ENCODE data around the gene COBL.

COBL gene

GRCh38 chr7:51316666-51317581 lies at the start of gene COBL:
COBL (minus strand) TSS chr7:51316809; CDS start chr7:51316633, 176 bp downstream.
- DNase-seq, result no peak

GRCh38 chr7:51366172-51366728 lies 49.6 kb upstream of the COBL start:
- no peak for DNase-seq

GRCh38 chr7:51357821-51358220 lies 41.2 kb upstream of the COBL start:
- DNase-seq, result no peak

GRCh38 chr7:51356849-51357516 lies 40.4 kb upstream of the COBL start:
- no peak for DNase-seq

GRCh38 chr7:51354897-51355296 lies 38.3 kb upstream of the COBL start:
- DNase-seq, result no peak

GRCh38 chr7:51354434-51354833 lies 37.8 kb upstream of the COBL start:
- DNase-seq, result no peak

GRCh38 chr7:51352174-51353100 lies 35.8 kb upstream of the COBL start:
- no peak for DNase-seq

GRCh38 chr7:51351661-51352060 lies 35.1 kb upstream of the COBL start:
- DNase-seq, result no peak

- no peak for DNase-seq
Observed at GRCh38 chr7:51350546-51350896, 33.9 kb upstream of the COBL start.

- no peak for DNase-seq
Observed at GRCh38 chr7:51349820-51350545, 33.4 kb upstream of the COBL start.

- DNase-seq, result no peak
Observed at GRCh38 chr7:51346126-51346525, 29.5 kb upstream of the COBL start.

GRCh38 chr7:51344406-51345138 lies 28.0 kb upstream of the COBL start:
- no peak for DNase-seq

GRCh38 chr7:51340936-51341335 lies 24.3 kb upstream of the COBL start:
- DNase-seq, result no peak

GRCh38 chr7:51340029-51340838 lies 23.6 kb upstream of the COBL start:
- no peak for DNase-seq

- DNase-seq, result no peak
Observed at GRCh38 chr7:51335057-51335456, 18.4 kb upstream of the COBL start.

- no peak for DNase-seq
Observed at GRCh38 chr7:51329696-51330263, 13.2 kb upstream of the COBL start.

GRCh38 chr7:51328351-51328801 lies 11.8 kb upstream of the COBL start:
- no peak for DNase-seq

- no peak for DNase-seq
Observed at GRCh38 chr7:51327287-51327717, 10.7 kb upstream of the COBL start.

GRCh38 chr7:51326656-51327286 lies 10.2 kb upstream of the COBL start:
- no peak for DNase-seq

- DNase-seq, result no peak
Observed at GRCh38 chr7:51325908-51326307, 9.3 kb upstream of the COBL start.

All from activated CD8-positive, alpha-beta memory T cell treated with anti-CD3 and anti-CD28 coated beads for 24 hours (primary cell).